HepG2 (cell line): ENCODE data around the gene ZNF442. TPM values are rescaled to one million over a fixed set of nuclear protein-coding genes. Genes with fewer than 3 reads are reported as not detected.

Source experiments
- ARNT2 ChIP-seq: sonication (generic); formaldehyde crosslinking; IDR thresholded peaks from 2 replicates; pipeline ENCODE4 v1.8.0; 2022; ENCODE audit warnings: mild to moderate bottlenecking, low read depth, missing genetic modification reagents, moderate library complexity
- CREB1 ChIP-seq, 2 experiments: fragments of 450-650 bp in 1 of 2; IDR thresholded peaks; 2 replicates each; pipeline ENCODE4 v1.6.1; 2016 to 2017; ENCODE audit warnings: control low read depth in 1 of 2, mild to moderate bottlenecking in 1 of 2, missing compliant biosample characterization in 1 of 2, missing genetic modification characterization in 1 of 2
- HNF4A ChIP-seq: sonication (generic); formaldehyde crosslinking; IDR thresholded peaks from 2 replicates; pipeline ENCODE4 v1.4.0; 2020; ENCODE audit warnings: missing genetic modification reagents
- LCORL ChIP-seq, 2 experiments: fragments of 450-650 bp in 1 of 2; sonication (generic) in 1 of 2; formaldehyde crosslinking in 1 of 2; IDR thresholded peaks; 2 replicates each; pipeline versions ENCODE4 v1.5.0 to v1.6.1; 2017 to 2020; ENCODE audit warnings: antibody characterized with exemption in 1 of 2, missing genetic modification reagents in 1 of 2
- NCOA5 ChIP-seq: sonication (generic); formaldehyde crosslinking; IDR thresholded peaks from 2 replicates; pipeline ENCODE4 v1.4.0; 2020; ENCODE audit warnings: missing genetic modification reagents
- NR1H2 ChIP-seq: sonication (generic); formaldehyde crosslinking; IDR thresholded peaks from 2 replicates; pipeline ENCODE4 v1.8.1; 2022; ENCODE audit warnings: low read depth, missing genetic modification reagents, borderline replicate concordance
- PCBP2 ChIP-seq: fragments of 200-400 bp; formaldehyde crosslinking; optimal IDR thresholded peaks from 2 replicates; pipeline ENCODE3; 2018; ENCODE audit warnings: low read length, low read depth; ENCODE audit not compliant: poor library complexity, severe bottlenecking
- SMAD1 ChIP-seq: sonication (generic); formaldehyde crosslinking; IDR thresholded peaks from 2 replicates; pipeline ENCODE4 v1.4.0; 2020; ENCODE audit warnings: missing genetic modification reagents, low read depth, mild to moderate bottlenecking, borderline replicate concordance
- TCF7L2 ChIP-seq: IDR thresholded peaks from 2 replicates; pipeline ENCODE4 v1.6.1; 2011; ENCODE audit warnings: mild to moderate bottlenecking, low read depth, low read length, moderate library complexity
- YY1 ChIP-seq: IDR thresholded peaks from 2 replicates; pipeline ENCODE4 v1.6.1; 2011; ENCODE audit warnings: low read length, low read depth, moderate library complexity, mild to moderate bottlenecking; ENCODE audit not compliant: insufficient read depth, insufficient replicate concordance
- ZBTB38 ChIP-seq: sonication (generic); formaldehyde crosslinking; IDR thresholded peaks from 2 replicates; pipeline ENCODE4 v1.5.1; 2020; ENCODE audit warnings: mild to moderate bottlenecking, missing genetic modification reagents
- ZNF44 ChIP-seq: sonication (generic); formaldehyde crosslinking; IDR thresholded peaks from 2 replicates; pipeline ENCODE4 v1.5.1; 2020; ENCODE audit warnings: mild to moderate bottlenecking, missing genetic modification reagents
- ZNF737 ChIP-seq: sonication (generic); formaldehyde crosslinking; IDR thresholded peaks from 2 replicates; pipeline ENCODE4 v1.5.0; 2020; ENCODE audit warnings: missing genetic modification reagents, mild to moderate bottlenecking, borderline replicate concordance
- ZNF788 ChIP-seq: sonication (generic); formaldehyde crosslinking; IDR thresholded peaks from 2 replicates; pipeline ENCODE4 v1.5.0; 2020; ENCODE audit warnings: mild to moderate bottlenecking, missing genetic modification reagents, borderline replicate concordance
- ZNF816 ChIP-seq: sonication (generic); formaldehyde crosslinking; IDR thresholded peaks from 2 replicates; pipeline ENCODE4 v1.8.0; 2022; ENCODE audit warnings: missing genetic modification reagents, mild to moderate bottlenecking, borderline replicate concordance
- ZNF83 ChIP-seq: sonication (generic); formaldehyde crosslinking; IDR thresholded peaks from 2 replicates; pipeline ENCODE4 v1.4.0; 2020; ENCODE audit warnings: missing genetic modification reagents, mild to moderate bottlenecking, borderline replicate concordance
- polyA plus RNA-seq, 8 experiments: library from polyadenylated mRNA; depleted of rRNA in 3 of 8; stranded (reverse) in 7 of 8; unstranded in 1 of 8; fragments of >200 nt; fragmentation: Illumina TruSeq in 4 of 8; extraction: Trizol in 4 of 8; gene quantifications; 2 replicates each; pipeline versions ENCODE4 v1.2.1 to v1.2.3, GENCODE V29; 2011 to 2016; ENCODE audit warnings: low read depth in 4 of 8, missing spikeins in 1 of 8, mixed read lengths in 1 of 8; ENCODE audit not compliant: insufficient read depth in 1 of 8
- total RNA-seq, 5 experiments: library from RNA; depleted of rRNA; stranded (reverse); fragments of >200 nt; fragmentation: Illumina TruSeq; extraction: Trizol; gene quantifications; 2 replicates each; pipeline ENCODE4 v1.2.3, GENCODE V29; 2016; ENCODE audit warnings: low read depth in 1 of 5
- TF ChIP-seq, protein P1 (sequence below): sonication (generic); formaldehyde crosslinking; IDR thresholded peaks from 2 replicates; pipeline ENCODE4 v1.4.0; 2020; ENCODE audit warnings: missing genetic modification reagents, borderline replicate concordance
- TF ChIP-seq, protein P2 (sequence below): sonication (generic); formaldehyde crosslinking; IDR thresholded peaks from 2 replicates; pipeline ENCODE4 v1.5.1; 2020; ENCODE audit warnings: mild to moderate bottlenecking, missing genetic modification reagents

The ZNF442 gene
- total and polyA plus RNA-seq, 2 of the 13 experiments (the other 11 are each of a cell fraction or from before 2014, with no cell fraction given), result 1.0 to 6.0 TPM

DNA sequence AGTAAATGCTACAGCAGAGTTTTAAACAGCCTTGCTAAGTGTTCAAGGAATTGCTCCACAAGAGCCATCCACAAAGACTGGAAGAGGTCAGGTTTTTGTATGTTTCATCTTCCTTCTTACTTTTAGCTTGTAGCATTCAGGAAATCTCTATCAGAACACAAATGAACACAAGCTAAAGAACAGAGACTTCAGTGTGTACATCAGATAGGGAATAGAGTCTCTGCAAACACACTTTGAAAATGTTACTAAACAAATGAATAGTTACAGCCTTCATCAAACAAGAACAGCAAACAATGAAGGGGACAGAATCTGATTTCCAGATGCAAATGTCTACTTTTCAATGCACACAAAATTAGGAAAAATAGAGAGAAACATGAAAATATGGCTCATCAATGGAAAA lies 39.8 kb downstream of the ZNF442 start (continued):
- no peak for TF ChIP-seq CREB1 (IDR thresholded peaks at IDR 0.05)
- TF ChIP-seq CREB1 (CRISPR knock-in tag; IDR thresholded peaks at IDR 0.05), result no peak
- no peak for TF ChIP-seq ZNF83 (CRISPR knock-in tag)
- no peak for TF ChIP-seq YY1
- TF ChIP-seq, protein P1, sequence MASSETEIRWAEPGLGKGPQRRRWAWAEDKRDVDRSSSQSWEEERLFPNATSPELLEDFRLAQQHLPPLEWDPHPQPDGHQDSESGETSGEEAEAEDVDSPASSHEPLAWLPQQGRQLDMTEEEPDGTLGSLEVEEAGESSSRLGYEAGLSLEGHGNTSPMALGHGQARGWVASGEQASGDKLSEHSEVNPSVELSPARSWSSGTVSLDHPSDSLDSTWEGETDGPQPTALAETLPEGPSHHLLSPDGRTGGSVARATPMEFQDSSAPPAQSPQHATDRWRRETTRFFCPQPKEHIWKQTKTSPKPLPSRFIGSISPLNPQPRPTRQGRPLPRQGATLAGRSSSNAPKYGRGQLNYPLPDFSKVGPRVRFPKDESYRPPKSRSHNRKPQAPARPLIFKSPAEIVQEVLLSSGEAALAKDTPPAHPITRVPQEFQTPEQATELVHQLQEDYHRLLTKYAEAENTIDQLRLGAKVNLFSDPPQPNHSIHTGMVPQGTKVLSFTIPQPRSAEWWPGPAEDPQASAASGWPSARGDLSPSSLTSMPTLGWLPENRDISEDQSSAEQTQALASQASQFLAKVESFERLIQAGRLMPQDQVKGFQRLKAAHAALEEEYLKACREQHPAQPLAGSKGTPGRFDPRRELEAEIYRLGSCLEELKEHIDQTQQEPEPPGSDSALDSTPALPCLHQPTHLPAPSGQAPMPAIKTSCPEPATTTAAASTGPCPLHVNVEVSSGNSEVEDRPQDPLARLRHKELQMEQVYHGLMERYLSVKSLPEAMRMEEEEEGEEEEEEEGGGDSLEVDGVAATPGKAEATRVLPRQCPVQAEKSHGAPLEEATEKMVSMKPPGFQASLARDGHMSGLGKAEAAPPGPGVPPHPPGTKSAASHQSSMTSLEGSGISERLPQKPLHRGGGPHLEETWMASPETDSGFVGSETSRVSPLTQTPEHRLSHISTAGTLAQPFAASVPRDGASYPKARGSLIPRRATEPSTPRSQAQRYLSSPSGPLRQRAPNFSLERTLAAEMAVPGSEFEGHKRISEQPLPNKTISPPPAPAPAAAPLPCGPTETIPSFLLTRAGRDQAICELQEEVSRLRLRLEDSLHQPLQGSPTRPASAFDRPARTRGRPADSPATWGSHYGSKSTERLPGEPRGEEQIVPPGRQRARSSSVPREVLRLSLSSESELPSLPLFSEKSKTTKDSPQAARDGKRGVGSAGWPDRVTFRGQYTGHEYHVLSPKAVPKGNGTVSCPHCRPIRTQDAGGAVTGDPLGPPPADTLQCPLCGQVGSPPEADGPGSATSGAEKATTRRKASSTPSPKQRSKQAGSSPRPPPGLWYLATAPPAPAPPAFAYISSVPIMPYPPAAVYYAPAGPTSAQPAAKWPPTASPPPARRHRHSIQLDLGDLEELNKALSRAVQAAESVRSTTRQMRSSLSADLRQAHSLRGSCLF (CRISPR knock-in tag), result no peak
- no peak for TF ChIP-seq ZNF737 (CRISPR knock-in tag)
- no peak for TF ChIP-seq ZNF44 (CRISPR knock-in tag)
- no peak for TF ChIP-seq NR1H2 (CRISPR knock-in tag)
- peak; percentile 44; the same call in 1 of the 2 replicates for TF ChIP-seq HNF4A (CRISPR knock-in tag)
- no peak for TF ChIP-seq NCOA5 (CRISPR knock-in tag)
- TF ChIP-seq PCBP2, result no peak
- no peak for TF ChIP-seq ARNT2 (CRISPR knock-in tag)
- no peak for TF ChIP-seq LCORL (IDR thresholded peaks at IDR 0.05)
- TF ChIP-seq LCORL (CRISPR knock-in tag; IDR thresholded peaks at IDR 0.05), result no peak
- peak; percentile 40; the same call in 1 of the 2 replicates for TF ChIP-seq TCF7L2
- TF ChIP-seq, protein P2, sequence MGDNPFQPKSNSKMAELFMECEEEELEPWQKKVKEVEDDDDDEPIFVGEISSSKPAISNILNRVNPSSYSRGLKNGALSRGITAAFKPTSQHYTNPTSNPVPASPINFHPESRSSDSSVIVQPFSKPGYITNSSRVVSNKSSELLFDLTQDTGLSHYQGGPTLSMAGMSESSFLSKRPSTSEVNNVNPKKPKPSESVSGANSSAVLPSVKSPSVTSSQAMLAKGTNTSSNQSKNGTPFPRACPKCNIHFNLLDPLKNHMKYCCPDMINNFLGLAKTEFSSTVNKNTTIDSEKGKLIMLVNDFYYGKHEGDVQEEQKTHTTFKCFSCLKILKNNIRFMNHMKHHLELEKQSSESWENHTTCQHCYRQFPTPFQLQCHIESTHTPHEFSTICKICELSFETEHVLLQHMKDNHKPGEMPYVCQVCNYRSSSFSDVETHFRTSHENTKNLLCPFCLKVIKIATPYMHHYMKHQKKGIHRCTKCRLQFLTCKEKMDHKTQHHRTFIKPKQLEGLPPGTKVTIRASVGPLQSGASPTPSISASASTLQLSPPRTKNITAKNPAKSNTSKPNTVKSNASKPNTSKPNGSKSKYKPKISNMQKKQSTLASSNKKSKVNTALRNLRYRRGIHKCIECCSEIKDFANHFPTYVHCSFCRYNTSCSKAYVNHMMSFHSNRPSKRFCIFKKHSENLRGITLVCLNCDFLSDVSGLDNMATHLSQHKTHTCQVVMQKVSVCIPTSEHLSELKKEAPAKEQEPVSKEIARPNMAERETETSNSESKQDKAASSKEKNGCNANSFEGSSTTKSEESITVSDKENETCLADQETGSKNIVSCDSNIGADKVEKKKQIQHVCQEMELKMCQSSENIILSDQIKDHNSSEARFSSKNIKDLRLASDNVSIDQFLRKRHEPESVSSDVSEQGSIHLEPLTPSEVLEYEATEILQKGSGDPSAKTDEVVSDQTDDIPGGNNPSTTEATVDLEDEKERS (CRISPR knock-in tag), result no peak
- no peak for TF ChIP-seq SMAD1 (CRISPR knock-in tag)
- TF ChIP-seq ZNF816 (CRISPR knock-in tag), result no peak
- TF ChIP-seq ZBTB38, result no peak
- no peak for TF ChIP-seq ZNF788 (CRISPR knock-in tag)
